Peyer's patch (tissue), 4 donors: ENCODE results near the gene PLCH2.

Experiments used
- CTCF ChIP-seq, 6 experiments: fragments of 450-650 bp in 4 of 6; fragments of 200-600 bp in 2 of 6; sonication (generic) in 1 of 6; IDR thresholded peaks; one replicate each; pipeline ENCODE4 v1.5.1; 2017 to 2019; ENCODE audit warnings: antibody characterized with exemption in 6 of 6, mild to moderate bottlenecking in 3 of 6, moderate library complexity in 1 of 6
- POLR2A ChIP-seq, 2 donors: fragments of 450-650 bp; IDR thresholded peaks; one replicate each; pipeline ENCODE4 v1.5.1; 2017; ENCODE audit warnings: antibody characterized with exemption in 2 of 2, mild to moderate bottlenecking in 2 of 2, moderate library complexity in 2 of 2

- TF ChIP-seq CTCF (IDR thresholded peaks at IDR 0.05) = no peak
- TF ChIP-seq POLR2A (IDR thresholded peaks at IDR 0.05) = no peak
Measured at GRCh38 chr1:2431103-2431502, 45.0 kb upstream of the PLCH2 start.
